GM12878 (cell line): ENCODE results near the gene DCLRE1B. TPM values are rescaled to one million over a fixed set of nuclear protein-coding genes. Genes with fewer than 3 reads are reported as not detected.

ENCODE experiments used
- ATAC-seq: fragments of 200-7000 bp; cut with Tn5 transposase; 3 replicates; pipeline ENCODE4 v1.9.1; 2020; ENCODE audit warnings: mild to moderate bottlenecking, moderate library complexity
- BruUV-seq: library from RNA; stranded (reverse); fragments of 400-500 nt; replicated peaks from 2 replicates; lab custom pipeline; 2021; lab: Mats Ljungman, UMichigan
- CTCF ChIA-PET: fragments of 300-600 bp; sonication (Branson Sonifier 250); formaldehyde crosslinking; extraction: SDS; loops from one replicate; lab custom pipeline; 2021; ENCODE audit warnings: inconsistent platforms; lab: Yijun Ruan, JAX
- POLR2A ChIA-PET: fragments of 350-600 bp; formaldehyde crosslinking; extraction: SDS; loops from one replicate; lab custom pipeline; 2021; ENCODE audit warnings: inconsistent platforms; lab: Charles Lee
- RAD21 ChIA-PET: fragments of 300-600 bp; sonication (Branson Sonifier 250); formaldehyde crosslinking; loops from one replicate; lab custom pipeline; 2023; ENCODE audit warnings: antibody characterized with exemption; ENCODE audit not compliant: unreplicated experiment; lab: Charles Lee
- SMC1A ChIA-PET: fragments of 300-600 bp; sonication (Branson Sonifier 250); formaldehyde crosslinking; loops from one replicate; lab custom pipeline; 2023; ENCODE audit not compliant: unreplicated experiment, uncharacterized antibody; lab: Charles Lee
- DNase-seq: peaks from one replicate; pipeline ENCODE4 v3.0.0-alpha.2; 2011; ENCODE audit warnings: low read depth, low spot score
- FAIRE-seq: peaks from 3 replicates; lab custom pipeline; 2011; peaks lifted over from hg19 to GRCh38; lab: Jason Lieb, UNC
- H2AFZ ChIP-seq: 2 replicates; pipeline ENCODE4 v1.6.0; 2011; ENCODE audit warnings: low read depth, low read length, control low read depth; ENCODE audit not compliant: control insufficient read depth
- H3K27ac ChIP-seq: 2 replicates; pipeline ENCODE4 v1.5.1; 2011; ENCODE audit warnings: control low read depth; ENCODE audit not compliant: control insufficient read depth, insufficient read depth
- H3K27me3 ChIP-seq, 2 experiments: replicated peaks in 1 of 2; 2 replicates each; pipeline versions ENCODE4 v1.6.0 to v1.6.1; 2011; ENCODE audit warnings: low read length in 1 of 2; ENCODE audit not compliant: control insufficient read depth in 2 of 2, insufficient read depth in 2 of 2
- H3K36me3 ChIP-seq, 2 experiments: 2 replicates each; pipeline ENCODE4 v1.5.1; 2011; ENCODE audit warnings: low read length in 1 of 2; ENCODE audit not compliant: control insufficient read depth in 2 of 2, insufficient read depth in 2 of 2
- H3K4me1 ChIP-seq: 2 replicates; pipeline ENCODE4 v1.6.1; 2011; ENCODE audit warnings: mild to moderate bottlenecking, low read length, moderate library complexity, mixed read lengths; ENCODE audit not compliant: control insufficient read depth, insufficient read depth
- H3K4me2 ChIP-seq: 2 replicates; pipeline ENCODE4 v1.6.0; 2011; ENCODE audit warnings: control low read depth; ENCODE audit not compliant: control insufficient read depth, insufficient read depth
- H3K4me3 ChIP-seq: fragments of 200-600 bp; sonication (generic); 2 replicates; pipeline ENCODE4 v1.5.1; 2016
- H3K79me2 ChIP-seq: 2 replicates; pipeline ENCODE4 v1.6.0; 2011; ENCODE audit warnings: low read length; ENCODE audit not compliant: control insufficient read depth, insufficient read depth
- H3K9ac ChIP-seq: 2 replicates; pipeline ENCODE4 v1.8.0; 2011; ENCODE audit warnings: low read length, control low read depth, mixed read lengths; ENCODE audit not compliant: control insufficient read depth, insufficient read depth
- H3K9me3 ChIP-seq: replicated peaks from 3 replicates; pipeline ENCODE4 v1.5.1; 2011; ENCODE audit warnings: mild to moderate bottlenecking, low read length; ENCODE audit not compliant: control insufficient read depth, insufficient read depth
- H4K20me1 ChIP-seq: 2 replicates; pipeline ENCODE4 v1.6.0; 2011; ENCODE audit not compliant: control insufficient read depth, insufficient read depth
- ATF3 ChIP-seq: IDR thresholded peaks from 2 replicates; pipeline ENCODE4 v1.6.1; 2011; ENCODE audit warnings: low read depth, mild to moderate bottlenecking, low read length, moderate library complexity, borderline replicate concordance; ENCODE audit errors: extremely low read depth
- FOXM1 ChIP-seq: IDR thresholded peaks from 2 replicates; pipeline ENCODE4 v1.6.1; 2012; ENCODE audit warnings: low read depth, mild to moderate bottlenecking, inconsistent platforms, low read length, moderate library complexity
- LARP7 ChIP-seq: fragments of 450-650 bp; IDR thresholded peaks from 2 replicates; pipeline ENCODE4 v1.6.1; 2017; ENCODE audit warnings: mild to moderate bottlenecking
- NR2C1 ChIP-seq: fragments of 450-650 bp; IDR thresholded peaks from 2 replicates; pipeline ENCODE4 v1.6.1; 2017; ENCODE audit warnings: antibody characterized with exemption, mild to moderate bottlenecking, moderate library complexity
- RCOR1 ChIP-seq: conservative IDR thresholded peaks from 2 replicates; pipeline ENCODE4 v1.6.1; 2012; ENCODE audit warnings: low read depth, low read length, improper control_type of control experiment
- SMAD1 ChIP-seq: fragments of 450-650 bp; IDR thresholded peaks from 2 replicates; pipeline ENCODE4 v1.6.1; 2018; ENCODE audit warnings: mild to moderate bottlenecking, low read depth; ENCODE audit not compliant: partially characterized antibody
- SUZ12 ChIP-seq: fragments of 200-600 bp; sonication (generic); IDR thresholded peaks from one replicate; pipeline ENCODE4 v1.6.1; 2018; ENCODE audit warnings: antibody characterized with exemption, mild to moderate bottlenecking; ENCODE audit not compliant: unreplicated experiment
- TCF12 ChIP-seq: IDR thresholded peaks from 2 replicates; pipeline ENCODE4 v1.6.1; 2011; ENCODE audit warnings: low read depth, mild to moderate bottlenecking, low read length
- USF1 ChIP-seq: IDR thresholded peaks from 2 replicates; pipeline ENCODE4 v1.6.1; 2011; ENCODE audit warnings: borderline replicate concordance, low read depth, mild to moderate bottlenecking, moderate library complexity, mixed read lengths, low read length; ENCODE audit not compliant: insufficient read depth; ENCODE audit errors: extremely low read length
- in situ Hi-C: fragments of 300-500 bp; cut with MboI; formaldehyde crosslinking; loops from 9 replicates; pipeline ENCODE4 v1.14.3; 2018; ENCODE audit warnings: mixed read lengths
- intact Hi-C: fragments of 100-400 bp; cut with micrococcal nuclease; formaldehyde crosslinking; loops from one replicate; pipeline ENCODE4 v1.14.2; 2022; ENCODE audit not compliant: unreplicated experiment
- polyA plus RNA-seq, 11 experiments: library from polyadenylated mRNA; depleted of rRNA in 4 of 11; unstranded in 6 of 11; stranded (reverse) in 5 of 11; fragments of >200 nt; fragmentation: Nextera tagmentation in 4 of 11; fragmentation: Illumina TruSeq in 1 of 11; extraction: Ambion mirVana in 4 of 11; extraction: Trizol in 1 of 11; gene quantifications; 1 replicate in 1 of 11; 2 replicates in 10 of 11; pipeline versions ENCODE4 v1.2.1 to v1.2.3, GENCODE V29; 2011 to 2016; ENCODE audit warnings: inconsistent platforms in 2 of 11, missing spikeins in 2 of 11, low read depth in 1 of 11
- total RNA-seq, 4 experiments: library from RNA; depleted of rRNA in 3 of 4; stranded (reverse); fragments of >200 nt in 3 of 4; fragmentation: Illumina TruSeq in 1 of 4; extraction: Trizol in 1 of 4; gene quantifications; 2 replicates each; pipeline versions ENCODE4 v1.2.1 to v1.2.3, GENCODE V29; 2013 to 2021
- TF ChIP-seq, protein P1 (sequence below): fragments of 150-350 bp; IDR thresholded peaks from 2 replicates; pipeline ENCODE4 v1.6.1; 2016; ENCODE audit warnings: low read depth, low read length

DCLRE1B gene
- total and polyA plus RNA-seq, 10 of the 15 experiments (the other 5 are each of a cell fraction or from before 2014, with no cell fraction given): 5.4 to 18.3 (median 13.4) TPM

DNA sequence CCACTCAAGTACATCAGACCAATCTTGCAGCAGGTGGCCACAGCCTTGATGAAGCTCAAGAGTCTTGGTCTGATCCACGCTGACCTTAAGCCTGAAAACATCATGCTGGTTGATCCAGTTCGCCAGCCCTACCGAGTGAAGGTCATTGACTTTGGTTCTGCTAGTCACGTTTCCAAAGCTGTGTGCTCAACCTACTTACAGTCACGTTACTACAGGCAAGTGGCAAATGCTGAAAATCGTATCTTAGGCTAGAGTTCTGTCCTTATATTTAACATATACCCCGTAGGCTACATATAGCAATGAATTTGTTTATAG is 36.1 kb downstream of the DCLRE1B start (continued):
- TF ChIP-seq, protein P1, sequence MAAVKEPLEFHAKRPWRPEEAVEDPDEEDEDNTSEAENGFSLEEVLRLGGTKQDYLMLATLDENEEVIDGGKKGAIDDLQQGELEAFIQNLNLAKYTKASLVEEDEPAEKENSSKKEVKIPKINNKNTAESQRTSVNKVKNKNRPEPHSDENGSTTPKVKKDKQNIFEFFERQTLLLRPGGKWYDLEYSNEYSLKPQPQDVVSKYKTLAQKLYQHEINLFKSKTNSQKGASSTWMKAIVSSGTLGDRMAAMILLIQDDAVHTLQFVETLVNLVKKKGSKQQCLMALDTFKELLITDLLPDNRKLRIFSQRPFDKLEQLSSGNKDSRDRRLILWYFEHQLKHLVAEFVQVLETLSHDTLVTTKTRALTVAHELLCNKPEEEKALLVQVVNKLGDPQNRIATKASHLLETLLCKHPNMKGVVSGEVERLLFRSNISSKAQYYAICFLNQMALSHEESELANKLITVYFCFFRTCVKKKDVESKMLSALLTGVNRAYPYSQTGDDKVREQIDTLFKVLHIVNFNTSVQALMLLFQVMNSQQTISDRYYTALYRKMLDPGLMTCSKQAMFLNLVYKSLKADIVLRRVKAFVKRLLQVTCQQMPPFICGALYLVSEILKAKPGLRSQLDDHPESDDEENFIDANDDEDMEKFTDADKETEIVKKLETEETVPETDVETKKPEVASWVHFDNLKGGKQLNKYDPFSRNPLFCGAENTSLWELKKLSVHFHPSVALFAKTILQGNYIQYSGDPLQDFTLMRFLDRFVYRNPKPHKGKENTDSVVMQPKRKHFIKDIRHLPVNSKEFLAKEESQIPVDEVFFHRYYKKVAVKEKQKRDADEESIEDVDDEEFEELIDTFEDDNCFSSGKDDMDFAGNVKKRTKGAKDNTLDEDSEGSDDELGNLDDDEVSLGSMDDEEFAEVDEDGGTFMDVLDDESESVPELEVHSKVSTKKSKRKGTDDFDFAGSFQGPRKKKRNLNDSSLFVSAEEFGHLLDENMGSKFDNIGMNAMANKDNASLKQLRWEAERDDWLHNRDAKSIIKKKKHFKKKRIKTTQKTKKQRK: no peak
- TF ChIP-seq RCOR1 (no peak), USF1 (no peak), SMAD1 (no peak)

GRCh38 chr1:113942527-113942926 is 37.4 kb downstream of the DCLRE1B start:
- Histone ChIP-seq H3K9ac (no peak overlapping the region), H2AFZ (no peak overlapping the region), H3K27me3 (no peaks in the 10 kb centered on the region), H3K36me3 (peaks cover 6 to 8% of the 10 kb centered on the region in 2 experiments; a peak in 3 of 4 replicates), H3K27ac (no peak overlapping the region), H3K4me1 (peaks cover 35% of the 10 kb centered on the region), H3K9me3 (peaks cover 7% of the 10 kb centered on the region), H3K4me2 (no peak overlapping the region), H3K4me3 (no peak overlapping the region), H3K79me2 (peaks cover 59% of the 10 kb centered on the region), H4K20me1 (no peaks in the 10 kb centered on the region)
- FAIRE-seq: no peak
- TF ChIP-seq NR2C1 (no peak), FOXM1 (no peak), LARP7 (no peak), SUZ12 (no peak), TCF12 (no peak), ATF3 (no peak)
- no peak for DNase-seq
- ChIA-PET RAD21 (interaction anchor here (4.8 kb wide), 1 partner anchor 12 kb away, joined by 33 read pairs; the partner anchor contains the start of gene HIPK1), SMC1A (interaction anchor here (0.6 to 1.3 kb wide), 2 partner anchors 9 to 12 kb away, joined by 3 to 6 read pairs; no protein-coding TSS in a partner anchor), CTCF (interaction anchor here (5.3 kb wide), 1 partner anchor 12 kb away, joined by 36 read pairs; the partner anchor contains the start of gene HIPK1), POLR2A (interaction anchor here (1.2 kb wide), 2 partner anchors 9 to 153 kb away, joined by 3 to 4 read pairs; no protein-coding TSS in a partner anchor)
- intact Hi-C loops (loop anchor here (5.0 kb wide), 1 partner anchor 85 kb away; no protein-coding TSS in a partner anchor), in situ Hi-C loops (no loop called here)
- no TSS peak for BruUV-seq
- no peak for ATAC-seq
